ENCODE results near the gene RHBDL1.

GRCh38 chr16:630249-630814 lies 45.1 kb upstream of the RHBDL1 start:
- no peak for TF ChIP-seq CTCF (IDR thresholded peaks at IDR 0.05)
- TF ChIP-seq POLR2A (IDR thresholded peaks at IDR 0.05) = no peak
- no peak for TF ChIP-seq POLR2AphosphoS5 (IDR thresholded peaks at IDR 0.05)
